Activated T-helper 2 cell treated with anti-CD3 and anti-CD28 coated beads, Interferon-gamma antibody, Interleukin-2, Interleukin-4, amounts not matched to agents 10 μg/mL and 5 μg/mL and 100 μg/mL, durations not matched to agents 14 hours and 24 hours and 36 hours (primary cell): ENCODE results near the gene STAT6. TPM values are rescaled to one million over a fixed set of nuclear protein-coding genes. Genes with fewer than 3 reads are reported as not detected.

ENCODE experiments used
- DNase-seq: peaks from one replicate; pipeline ENCODE4 v3.0.0; 2021; ENCODE audit warnings: low spot score
- H3K27ac Mint-ChIP-seq: one replicate; pipeline ENCODE4 v1.8.0; 2021; ENCODE audit warnings: mixed read lengths
- H3K27me3 Mint-ChIP-seq: one replicate; pipeline ENCODE4 v1.8.0; 2021; ENCODE audit warnings: low read depth, mixed read lengths
- H3K36me3 Mint-ChIP-seq: one replicate; pipeline ENCODE4 v1.8.0; 2021; ENCODE audit warnings: low read depth, mixed read lengths
- H3K4me1 Mint-ChIP-seq: one replicate; pipeline ENCODE4 v1.8.0; 2021; ENCODE audit warnings: low read depth, mixed read lengths
- H3K4me3 Mint-ChIP-seq: one replicate; pipeline ENCODE4 v1.8.0; 2021; ENCODE audit warnings: low read depth, mild to moderate bottlenecking, moderate library complexity, mixed read lengths
- H3K9me3 Mint-ChIP-seq: one replicate; pipeline ENCODE4 v1.8.0; 2021; ENCODE audit warnings: mixed read lengths
- intact Hi-C: fragments of 100-400 bp; cut with micrococcal nuclease; formaldehyde crosslinking; loops from one replicate; pipeline ENCODE4 v1.15.1; 2023
- total RNA-seq: library from RNA; stranded (reverse); gene quantifications from 2 replicates; pipeline ENCODE4 v1.2.3, GENCODE V29; 2022

The STAT6 gene
- total RNA-seq, 1 donor from 2014 or later, result 341 TPM

DNA sequence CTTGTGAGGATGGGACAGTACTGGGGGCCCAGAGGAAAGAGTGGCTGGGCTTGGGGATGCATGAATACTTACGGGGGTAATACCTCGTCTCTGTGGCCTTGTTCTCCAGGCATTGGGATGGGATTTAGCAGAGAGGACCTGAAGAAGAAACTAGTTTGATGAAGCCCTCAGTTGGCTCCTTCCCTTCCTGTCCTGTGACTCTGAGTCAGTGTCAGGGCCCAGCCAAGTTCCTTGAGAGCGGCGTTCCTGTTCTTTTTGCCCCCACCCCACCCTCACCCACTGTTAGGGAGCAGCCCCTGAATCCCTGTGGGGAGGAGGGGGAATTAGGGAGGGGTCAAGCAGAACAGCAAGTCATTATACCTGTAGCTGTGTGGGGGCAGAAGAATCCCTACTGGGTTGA is 41.5 kb upstream of the STAT6 start:
- H3K9me3 Mint-ChIP-seq, result no peaks in the 10 kb centered on the region
- H3K36me3 Mint-ChIP-seq, result no peaks in the 10 kb centered on the region
- H3K27me3 Mint-ChIP-seq, result no peaks in the 10 kb centered on the region
- peaks cover 2% of the 10 kb centered on the region for H3K4me1 Mint-ChIP-seq
- H3K27ac Mint-ChIP-seq, result no peak overlapping the region
- H3K4me3 Mint-ChIP-seq, result no peak overlapping the region
- intact Hi-C loops, result no loop called here
- no peak for DNase-seq

DNA sequence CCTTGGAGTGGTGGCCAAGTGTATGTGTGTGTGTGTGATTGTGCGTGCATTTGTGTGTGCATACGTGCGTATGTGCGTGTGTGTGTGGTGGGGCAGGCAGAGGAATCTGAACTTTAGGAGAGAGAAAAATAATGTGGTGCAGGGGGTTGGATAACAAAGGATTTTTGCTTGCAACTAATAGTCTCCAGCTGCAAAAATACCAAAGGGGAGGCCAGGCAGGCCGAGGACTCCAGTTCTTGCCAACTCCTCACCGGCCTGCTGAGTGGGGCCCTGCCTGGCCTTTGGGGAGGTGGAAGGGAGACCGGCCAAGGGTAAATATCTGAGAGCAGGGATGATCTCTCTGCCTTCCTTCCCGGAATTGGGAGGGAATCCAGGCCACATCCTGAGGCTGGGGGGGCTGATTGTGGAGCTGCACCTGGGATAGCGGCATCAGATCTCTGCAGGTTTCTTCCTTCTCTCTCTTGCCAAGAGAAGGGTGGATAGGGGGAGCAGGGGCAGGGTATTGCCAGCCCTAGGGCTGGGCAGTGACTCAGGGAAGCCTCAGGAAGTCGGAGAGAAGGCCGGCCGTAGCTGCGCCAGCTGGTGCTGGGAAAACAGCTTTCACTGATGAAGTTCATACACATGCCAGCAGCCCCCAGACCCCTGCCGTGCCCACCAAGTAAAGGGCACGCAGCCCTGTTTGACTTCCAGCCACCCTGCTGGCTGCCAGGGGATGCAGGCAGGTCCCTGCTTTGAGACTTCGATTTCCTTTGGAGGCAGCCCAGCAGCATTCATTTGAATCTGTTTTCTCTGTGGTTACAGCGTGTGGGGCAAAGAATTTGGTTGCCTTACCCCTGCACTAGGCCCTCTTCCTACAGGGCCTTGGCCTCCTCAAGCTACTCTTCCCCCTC is 40.8 kb upstream of the STAT6 start:
- no peak overlapping the region for H3K4me3 Mint-ChIP-seq
- no peak for DNase-seq
- H3K27me3 Mint-ChIP-seq, result no peaks in the 10 kb centered on the region
- intact Hi-C loops, result no loop called here
- H3K4me1 Mint-ChIP-seq, result no peaks in the 10 kb centered on the region
- no peak overlapping the region for H3K27ac Mint-ChIP-seq
- H3K36me3 Mint-ChIP-seq, result no peaks in the 10 kb centered on the region
- no peaks in the 10 kb centered on the region for H3K9me3 Mint-ChIP-seq

DNA sequence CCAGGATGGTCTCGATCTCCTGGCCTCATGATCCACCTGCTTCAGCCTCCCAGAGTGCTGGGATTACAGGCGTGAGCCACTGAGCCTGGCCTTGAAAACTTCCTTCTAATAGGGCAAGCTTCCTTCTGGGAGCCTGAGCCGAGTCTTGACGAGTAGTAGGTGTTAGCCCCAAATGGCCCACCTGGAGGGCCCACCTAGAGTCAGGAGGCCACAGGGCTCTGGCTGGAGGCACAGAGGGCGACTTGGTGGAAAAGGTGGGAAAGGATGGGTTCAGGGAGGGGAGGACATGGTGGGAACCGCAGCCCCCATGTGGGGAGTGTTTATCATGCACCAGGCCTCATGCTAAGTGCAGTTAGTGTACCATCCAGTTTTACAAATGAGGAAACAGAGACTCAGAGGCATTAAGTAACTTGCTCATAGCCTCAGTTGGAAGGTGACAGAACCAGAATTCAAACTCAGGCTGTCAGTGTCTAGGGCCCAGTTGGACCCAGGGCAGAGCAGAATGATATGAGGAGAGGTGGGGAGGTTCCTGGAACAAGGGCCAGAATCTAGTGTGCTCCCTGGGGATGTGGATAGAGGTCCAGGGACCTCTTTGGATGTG is 39.3 kb upstream of the STAT6 start:
- Mint-ChIP-seq H3K4me1 (peaks cover 2% of the 10 kb centered on the region), H3K27ac (no peak overlapping the region), H3K4me3 (no peak overlapping the region), H3K9me3 (no peaks in the 10 kb centered on the region), H3K27me3 (no peaks in the 10 kb centered on the region), H3K36me3 (no peaks in the 10 kb centered on the region)
- no peak for DNase-seq
- intact Hi-C loops, result no loop called here

DNA sequence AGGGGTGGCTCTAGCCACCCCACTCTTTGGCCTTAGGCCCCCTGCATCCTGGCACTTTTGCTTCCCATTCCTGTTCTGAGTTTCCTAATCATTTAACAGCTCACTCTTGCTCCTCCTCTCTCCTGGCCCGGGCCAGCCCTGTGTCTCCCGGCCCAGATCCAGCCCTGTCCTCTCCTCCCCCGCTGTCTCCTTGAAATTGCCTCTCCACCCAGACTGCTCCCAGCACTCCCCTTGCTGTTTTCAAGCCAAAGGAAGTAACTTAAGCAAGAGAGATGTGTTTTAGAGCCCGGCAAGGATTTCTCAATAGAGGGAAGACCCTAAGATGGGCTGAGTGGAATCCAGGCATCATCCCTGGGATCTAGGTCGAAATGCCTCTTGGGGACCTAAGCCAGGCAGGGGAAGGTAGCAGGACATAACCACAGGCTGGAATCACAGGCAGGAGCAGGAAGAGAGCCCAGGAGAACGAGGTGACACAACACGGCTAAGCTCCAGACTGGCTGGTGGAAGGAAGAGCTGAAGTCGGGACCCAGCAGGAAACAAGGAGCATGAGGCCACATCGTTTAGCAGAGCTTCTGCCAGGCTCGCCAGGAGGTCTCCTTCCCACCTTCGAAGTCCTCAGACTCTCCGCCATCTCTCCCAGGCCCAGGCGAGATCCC is 38.2 kb upstream of the STAT6 start:
- no peak for DNase-seq
- H3K9me3 Mint-ChIP-seq, result no peaks in the 10 kb centered on the region
- no peaks in the 10 kb centered on the region for H3K36me3 Mint-ChIP-seq
- peaks cover 2% of the 10 kb centered on the region for H3K4me1 Mint-ChIP-seq
- no peaks in the 10 kb centered on the region for H3K27me3 Mint-ChIP-seq
- H3K27ac Mint-ChIP-seq, result no peak overlapping the region
- H3K4me3 Mint-ChIP-seq, result no peak overlapping the region
- intact Hi-C loops, result no loop called here

DNA sequence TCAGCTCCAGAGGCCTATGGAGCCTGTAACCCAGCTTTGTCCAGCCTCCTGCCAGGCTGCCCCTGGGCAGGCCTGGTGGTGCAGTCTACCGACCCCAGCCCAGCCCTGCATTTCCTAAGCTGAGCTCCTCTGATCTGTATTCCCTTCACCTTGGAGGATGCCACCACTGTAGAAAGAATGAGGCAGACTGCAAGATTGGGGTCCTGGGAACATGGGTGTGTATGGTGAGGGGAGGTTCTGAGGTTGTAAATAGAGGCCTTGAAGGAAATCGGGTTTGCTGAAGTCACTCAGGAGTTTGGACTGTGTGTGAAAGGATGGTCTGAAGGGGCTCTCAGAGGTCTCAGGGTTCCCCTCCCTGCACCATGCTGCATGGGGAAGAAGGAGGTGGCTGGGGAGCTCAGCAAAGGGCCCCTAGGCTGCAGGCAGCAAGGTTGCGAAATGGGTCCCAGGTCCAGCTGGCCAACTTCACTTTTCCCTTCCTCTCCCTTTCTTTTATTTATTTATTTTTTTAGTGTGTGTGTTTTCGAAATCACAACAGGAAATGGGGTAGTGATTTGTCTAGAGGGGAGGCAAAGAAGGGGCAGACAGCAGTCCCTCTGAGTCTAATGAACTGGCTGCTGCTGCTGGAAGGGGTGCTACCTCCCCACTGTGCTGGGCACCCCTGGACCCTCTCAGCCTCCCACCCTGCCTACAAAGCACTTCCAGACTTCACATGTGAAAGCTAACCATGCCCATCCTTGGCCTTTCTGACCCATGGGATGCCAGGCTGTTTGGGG is 37.5 kb upstream of the STAT6 start:
- H3K4me3 Mint-ChIP-seq, result no peak overlapping the region
- intact Hi-C loops, result no loop called here
- no peak for DNase-seq
- no peaks in the 10 kb centered on the region for H3K27me3 Mint-ChIP-seq
- peaks cover 2% of the 10 kb centered on the region for H3K4me1 Mint-ChIP-seq
- no peaks in the 10 kb centered on the region for H3K36me3 Mint-ChIP-seq
- H3K27ac Mint-ChIP-seq, result no peak overlapping the region
- H3K9me3 Mint-ChIP-seq, result no peaks in the 10 kb centered on the region

DNA sequence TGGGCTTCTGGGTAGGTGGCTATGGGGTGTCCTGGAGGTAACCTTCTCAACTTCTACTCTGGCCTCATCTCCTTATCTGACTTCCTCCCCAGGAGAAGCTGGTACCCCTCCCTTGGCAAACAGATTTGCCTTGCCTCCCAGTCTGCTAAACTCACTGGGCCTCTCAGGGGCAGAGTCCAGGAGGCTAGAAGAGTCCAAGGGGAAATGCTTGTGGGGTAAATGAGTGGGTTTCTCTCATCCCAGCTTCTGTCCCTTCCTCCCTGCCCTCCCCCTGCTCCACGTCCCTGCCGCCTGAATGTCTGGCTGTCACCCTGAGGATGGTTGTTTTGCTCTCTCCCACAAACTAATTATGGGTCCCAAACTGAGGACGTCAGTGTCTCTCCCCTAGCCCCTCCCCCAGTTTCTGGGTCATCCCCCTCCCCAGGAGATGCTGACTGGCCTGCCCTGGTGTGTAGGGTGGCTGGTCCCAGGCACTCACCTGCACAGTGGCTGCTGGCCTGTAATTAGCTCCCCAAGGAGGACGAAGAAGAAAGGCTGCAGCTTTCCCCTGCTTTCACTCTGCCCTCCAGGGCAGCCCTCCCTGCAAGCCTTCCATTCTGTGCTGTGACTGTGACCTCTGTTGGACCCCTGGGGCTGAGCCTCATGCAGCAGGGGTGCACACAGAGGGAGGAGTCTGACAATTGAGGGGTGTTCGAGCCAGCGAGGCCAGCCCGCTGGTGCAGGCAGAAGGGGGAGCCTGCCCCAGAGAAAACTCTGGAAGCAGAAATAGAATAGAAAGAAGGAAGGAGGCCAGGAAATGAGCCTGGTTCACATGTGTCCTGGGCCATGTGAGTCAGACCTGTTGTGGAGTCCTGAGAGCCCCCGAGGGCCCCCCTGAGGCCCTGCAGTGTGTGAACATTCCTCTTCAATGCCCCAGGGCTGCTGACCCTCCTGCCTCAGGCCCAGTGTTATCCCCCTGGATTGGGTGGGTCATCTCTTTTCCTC is 36.1 kb upstream of the STAT6 start, which contains the start of gene LRP1-AS:
Gene LRP1-AS, minus strand, starts transcription at position 659 of the 984 bp plus-strand sequence.
- Mint-ChIP-seq H3K9me3 (no peaks in the 10 kb centered on the region), H3K27ac (no peak within 1 kb of the TSS), H3K4me3 (no peak within 1 kb of the TSS), H3K36me3 (no peaks in the 10 kb centered on the region), H3K27me3 (no peaks in the 10 kb centered on the region), H3K4me1 (peaks cover 2% of the 10 kb centered on the region)
- intact Hi-C loops, result no loop called here
- DNase-seq, result no peak

DNA sequence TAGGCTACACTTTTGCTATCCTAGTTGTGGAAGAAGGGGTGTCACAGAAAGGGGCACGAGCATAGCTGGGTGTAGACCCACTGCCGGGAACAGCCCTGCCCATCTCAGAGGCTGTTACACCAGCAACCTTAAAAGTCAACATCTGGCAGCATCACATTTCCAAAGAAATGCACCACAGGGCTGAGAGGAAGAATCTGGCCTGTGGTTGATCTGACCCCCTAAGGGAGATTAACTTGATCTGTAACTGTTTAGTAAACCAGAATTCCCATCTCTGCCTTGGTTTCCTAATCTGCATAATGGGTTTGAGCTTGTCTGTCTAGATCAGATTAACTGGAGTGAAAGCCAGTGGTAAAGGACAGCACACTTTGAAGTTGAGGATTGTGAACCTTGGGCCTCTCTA is 34.9 kb upstream of the STAT6 start:
- H3K36me3 Mint-ChIP-seq, result no peaks in the 10 kb centered on the region
- no peaks in the 10 kb centered on the region for H3K27me3 Mint-ChIP-seq
- no peaks in the 10 kb centered on the region for H3K9me3 Mint-ChIP-seq
- no peak for DNase-seq
- H3K4me1 Mint-ChIP-seq, result peaks cover 2% of the 10 kb centered on the region
- no peak overlapping the region for H3K4me3 Mint-ChIP-seq
- intact Hi-C loops, result no loop called here
- H3K27ac Mint-ChIP-seq, result peak overlapping the region; percentile 36

DNA sequence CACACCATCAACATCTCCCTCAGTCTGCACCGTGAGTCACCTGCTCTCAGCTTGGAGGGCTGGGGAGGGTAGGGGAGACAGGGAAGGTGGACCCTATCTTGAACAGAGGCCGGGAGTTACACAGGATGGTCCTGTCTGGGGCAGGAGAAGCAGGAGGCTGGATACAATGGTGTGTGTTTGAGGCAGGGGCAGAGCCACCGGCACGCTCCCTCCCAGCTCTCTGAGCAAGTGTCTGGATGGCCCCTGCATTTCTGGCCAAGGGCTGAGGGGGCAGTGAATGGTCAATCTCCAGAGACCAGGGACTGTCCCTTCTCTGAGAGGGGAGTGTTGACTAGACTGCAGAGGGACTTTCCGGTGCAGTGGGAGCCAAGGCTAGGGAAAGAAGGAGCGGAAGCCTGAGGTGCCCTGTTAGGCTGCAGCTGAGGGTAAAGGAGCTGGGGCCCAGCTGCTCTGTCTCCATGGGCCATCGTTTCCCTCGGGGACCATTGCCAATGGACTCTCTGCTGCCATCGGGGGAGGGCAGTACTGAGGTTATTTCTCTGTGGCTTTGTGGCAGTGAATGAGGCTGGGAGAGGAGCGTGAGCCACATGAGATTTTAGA is 34.4 kb upstream of the STAT6 start:
- intact Hi-C loops, result no loop called here
- H3K9me3 Mint-ChIP-seq, result no peaks in the 10 kb centered on the region
- H3K4me1 Mint-ChIP-seq, result peaks cover 2% of the 10 kb centered on the region
- H3K27ac Mint-ChIP-seq, result no peak overlapping the region
- H3K27me3 Mint-ChIP-seq, result no peaks in the 10 kb centered on the region
- DNase-seq, result no peak
- H3K36me3 Mint-ChIP-seq, result no peaks in the 10 kb centered on the region
- H3K4me3 Mint-ChIP-seq, result no peak overlapping the region

DNA sequence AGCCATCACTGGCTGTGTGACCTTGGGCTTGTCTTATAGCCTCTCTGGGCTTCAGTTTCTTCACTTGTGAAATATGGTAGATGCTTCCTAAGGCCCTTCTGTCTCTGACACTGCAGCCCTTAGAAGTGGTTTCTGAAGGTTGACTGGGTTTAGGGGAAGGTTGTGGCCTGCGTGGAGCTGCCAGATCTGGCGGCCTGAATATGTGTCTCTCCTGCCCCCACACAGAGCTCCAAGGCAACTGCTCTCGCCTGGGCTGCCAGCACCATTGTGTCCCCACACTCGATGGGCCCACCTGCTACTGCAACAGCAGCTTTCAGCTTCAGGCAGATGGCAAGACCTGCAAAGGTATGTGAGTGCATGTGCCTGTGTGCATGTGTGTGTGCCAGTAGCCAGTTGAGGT is 32.3 kb upstream of the STAT6 start:
- Mint-ChIP-seq H3K27me3 (peaks cover 2% of the 10 kb centered on the region), H3K36me3 (no peaks in the 10 kb centered on the region), H3K4me3 (no peak overlapping the region), H3K9me3 (no peaks in the 10 kb centered on the region), H3K27ac (no peak overlapping the region), H3K4me1 (peaks cover 2% of the 10 kb centered on the region)
- no peak for DNase-seq
- intact Hi-C loops, result no loop called here

DNA sequence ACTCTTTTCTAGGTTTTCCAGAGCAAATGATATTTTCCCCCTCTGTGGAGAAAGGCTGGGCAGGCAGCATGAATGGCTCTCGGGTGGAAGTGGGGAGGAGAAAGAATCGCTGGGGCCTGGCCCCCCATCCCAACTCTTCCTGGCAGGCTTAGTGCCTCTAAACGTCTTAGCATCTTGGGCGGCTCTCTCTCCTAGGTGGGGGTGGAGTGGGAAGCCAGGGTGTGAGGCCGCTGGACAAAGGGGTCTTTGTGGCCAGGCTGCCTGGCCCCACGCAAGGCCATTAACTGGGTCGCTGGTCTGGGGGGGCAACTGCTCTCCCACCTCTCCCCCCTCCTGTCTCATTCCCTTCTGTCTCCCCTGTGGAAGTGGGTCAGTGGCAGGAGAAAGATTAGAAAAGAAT is 31.6 kb upstream of the STAT6 start:
- H3K27me3 Mint-ChIP-seq, result peaks cover 2% of the 10 kb centered on the region
- no peak overlapping the region for H3K4me3 Mint-ChIP-seq
- H3K27ac Mint-ChIP-seq, result no peak overlapping the region
- H3K36me3 Mint-ChIP-seq, result no peaks in the 10 kb centered on the region
- intact Hi-C loops, result no loop called here
- no peaks in the 10 kb centered on the region for H3K9me3 Mint-ChIP-seq
- DNase-seq, result no peak
- peaks cover 2% of the 10 kb centered on the region for H3K4me1 Mint-ChIP-seq

DNA sequence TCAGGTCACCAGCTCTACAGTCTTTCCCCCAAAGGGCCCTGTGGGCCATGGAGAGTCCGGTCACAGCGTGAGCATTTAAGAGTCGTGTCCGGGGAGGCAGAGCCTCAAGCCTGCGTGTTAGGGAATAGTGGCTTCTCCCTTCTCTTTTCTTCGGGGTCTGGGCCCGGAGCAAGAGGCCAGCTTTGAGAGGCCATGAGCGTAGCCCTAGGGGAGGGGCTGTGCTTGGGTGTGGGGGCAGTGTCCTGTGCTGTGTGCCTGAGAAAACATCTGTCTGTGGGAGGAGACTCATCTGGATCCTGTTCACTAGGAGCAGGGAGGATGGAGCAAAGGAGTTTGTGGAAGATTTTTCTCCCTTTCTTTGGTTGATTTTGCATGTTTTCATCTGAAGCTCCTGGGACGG is 31.0 kb upstream of the STAT6 start:
- DNase-seq, result no peak
- peaks cover 2% of the 10 kb centered on the region for H3K4me1 Mint-ChIP-seq
- H3K9me3 Mint-ChIP-seq, result no peaks in the 10 kb centered on the region
- no peaks in the 10 kb centered on the region for H3K36me3 Mint-ChIP-seq
- H3K27me3 Mint-ChIP-seq, result peaks cover 2% of the 10 kb centered on the region
- no peak overlapping the region for H3K27ac Mint-ChIP-seq
- no peak overlapping the region for H3K4me3 Mint-ChIP-seq
- intact Hi-C loops, result no loop called here
